Myocyte (in vitro differentiated cells): ENCODE data around the gene ZNF827. TPM values are rescaled to one million over a fixed set of nuclear protein-coding genes. Genes with fewer than 3 reads are reported as not detected.
A peak's percentile ranks its signal among the peaks of the same experiment; 100 is the strongest.
"Not testable (repeated sequence)": the region's sequence is repeated elsewhere in the genome, so short reads cannot be mapped to it uniquely, and the experiment has no call there.

Experiments used
- DNase-seq: peaks from one replicate; pipeline ENCODE4 v3.0.0-alpha.2; 2012; ENCODE audit warnings: low read depth
- total RNA-seq: library from RNA; depleted of rRNA; stranded (reverse); fragments of >200 nt; gene quantifications from 2 replicates; pipeline ENCODE4 v1.2.3, GENCODE V29; 2014

The ZNF827 gene
- total RNA-seq, 1 donor from 2014 or later: 10.4 TPM

- no peak for DNase-seq
Observed at GRCh38 chr4:145866991-145867390, 71.6 kb downstream of the ZNF827 start.

GRCh38 chr4:145865274-145865941, 73.2 kb downstream of the ZNF827 start:
- peak; percentile 46 for DNase-seq

GRCh38 chr4:145863191-145863590, 75.4 kb downstream of the ZNF827 start:
- no peak for DNase-seq

GRCh38 chr4:145861336-145862318, 77.0 kb downstream of the ZNF827 start:
- DNase-seq: no peak

GRCh38 chr4:145860897-145861296, 77.7 kb downstream of the ZNF827 start:
- DNase-seq: no peak

- no peak for DNase-seq
Observed at GRCh38 chr4:145860446-145860845, 78.2 kb downstream of the ZNF827 start.

- DNase-seq: no peak
Observed at GRCh38 chr4:145859926-145860325, 78.7 kb downstream of the ZNF827 start.

- DNase-seq: no peak
Observed at GRCh38 chr4:145859426-145859825, 79.2 kb downstream of the ZNF827 start.

GRCh38 chr4:145852256-145852839, 86.3 kb downstream of the ZNF827 start:
- no peak for DNase-seq

GRCh38 chr4:145851511-145852201, 87.0 kb downstream of the ZNF827 start:
- DNase-seq: no peak

- no peak for DNase-seq
Observed at GRCh38 chr4:145847764-145848163, 90.9 kb downstream of the ZNF827 start.

- DNase-seq: no peak
Observed at GRCh38 chr4:145845118-145845517, 93.5 kb downstream of the ZNF827 start.

GRCh38 chr4:145843639-145844038, 95.0 kb downstream of the ZNF827 start:
- no peak for DNase-seq

GRCh38 chr4:145843148-145843547, 95.5 kb downstream of the ZNF827 start:
- no peak for DNase-seq

GRCh38 chr4:145842224-145842887, 96.3 kb downstream of the ZNF827 start:
- DNase-seq: peak; percentile 20

GRCh38 chr4:145840801-145841200, 97.8 kb downstream of the ZNF827 start:
- no peak for DNase-seq

- DNase-seq: peak; percentile 74
Observed at GRCh38 chr4:145840162-145840768, 98.4 kb downstream of the ZNF827 start.

GRCh38 chr4:145839151-145839550, 99.5 kb downstream of the ZNF827 start:
- no peak for DNase-seq

- not testable (repeated sequence) for DNase-seq
Observed at GRCh38 chr4:145832384-145832783, 106.2 kb downstream of the ZNF827 start.

- no peak for DNase-seq
Observed at GRCh38 chr4:145830699-145831098, 107.9 kb downstream of the ZNF827 start.
